Measurements from ENCODE around the gene IRX2.

Gene IRX2

GRCh38 chr5:2755681-2756171 is 4.2 kb upstream of the IRX2 start:
- DNase-seq, result peak; percentile 60

GRCh38 chr5:2755076-2755680 is 3.7 kb upstream of the IRX2 start:
- DNase-seq, result peak; percentile 67

GRCh38 chr5:2754581-2755075 is 3.2 kb upstream of the IRX2 start:
- DNase-seq, result peak; percentile 54

GRCh38 chr5:2753452-2754420 is 2.3 kb upstream of the IRX2 start:
- peak; percentile 45 for DNase-seq

GRCh38 chr5:2752821-2753439 is 1.5 kb upstream of the IRX2 start:
- DNase-seq, result peak; percentile 79

- DNase-seq, result peak; percentile 54
These were observed 763 bp upstream of the IRX2 start for GRCh38 chr5:2752059-2752820.

- DNase-seq, result peak; percentile 66
These were observed 566 bp downstream of the IRX2 start for GRCh38 chr5:2750758-2751464.

- peak; percentile 70 for DNase-seq
These were observed 1.3 kb downstream of the IRX2 start for GRCh38 chr5:2750026-2750757.

- peak; percentile 45 for DNase-seq
These were observed 1.9 kb downstream of the IRX2 start for GRCh38 chr5:2749514-2750025.

GRCh38 chr5:2748861-2749513 is 2.5 kb downstream of the IRX2 start:
- DNase-seq, result peak; percentile 40

GRCh38 chr5:2748179-2748860 is 3.2 kb downstream of the IRX2 start:
- DNase-seq, result no peak

GRCh38 chr5:2747363-2748162 is 3.9 kb downstream of the IRX2 start:
- no peak for DNase-seq

- no peak for DNase-seq
These were observed 4.9 kb downstream of the IRX2 start for GRCh38 chr5:2746561-2747032.

GRCh38 chr5:2744485-2744884 is 7.0 kb downstream of the IRX2 start:
- no peak for DNase-seq

- DNase-seq, result peak; percentile 57
These were observed 8.4 kb downstream of the IRX2 start for GRCh38 chr5:2742921-2743679.

GRCh38 chr5:2741956-2742355 is 9.5 kb downstream of the IRX2 start:
- no peak for DNase-seq

- peak; percentile 47 for DNase-seq
These were observed 10.5 kb downstream of the IRX2 start for GRCh38 chr5:2740876-2741555.
